Stimulated activated CD4-positive, alpha-beta T cell treated with anti-CD3 and anti-CD28 coated beads, Interleukin-4, amount 100 ng/mL, for 4 hours (primary cell): Measurements from ENCODE around the gene SFXN5.

Source experiments
- DNase-seq, 2 experiments: peaks; one replicate each; pipeline ENCODE4 v3.0.0-alpha.2; 2020

Gene SFXN5

GRCh38 chr2:72953528-72953927 is 118.0 kb downstream of the SFXN5 start:
- DNase-seq: no peak

- DNase-seq: no peak
These were observed 118.6 kb downstream of the SFXN5 start for GRCh38 chr2:72952961-72953360.

- DNase-seq: no peak
These were observed 119.2 kb downstream of the SFXN5 start for GRCh38 chr2:72952110-72952823.

- DNase-seq: no peak
These were observed 120.0 kb downstream of the SFXN5 start for GRCh38 chr2:72951303-72952095.

- no peak for DNase-seq
These were observed 120.8 kb downstream of the SFXN5 start for GRCh38 chr2:72950558-72951255.

GRCh38 chr2:72949642-72950041 is 121.9 kb downstream of the SFXN5 start:
- DNase-seq: no peak

- no peak for DNase-seq
These were observed 122.5 kb downstream of the SFXN5 start for GRCh38 chr2:72949045-72949444.

- DNase-seq: no peak
These were observed 123.3 kb downstream of the SFXN5 start for GRCh38 chr2:72947952-72948830.

- DNase-seq: no peak
These were observed 125.0 kb downstream of the SFXN5 start for GRCh38 chr2:72946466-72946865.

GRCh38 chr2:72945450-72946019 is 126.0 kb downstream of the SFXN5 start:
- DNase-seq: no peak

GRCh38 chr2:72944804-72945449 is 126.6 kb downstream of the SFXN5 start:
- no peak for DNase-seq

GRCh38 chr2:72943540-72944395 is 127.7 kb downstream of the SFXN5 start:
- no peak for DNase-seq

GRCh38 chr2:72942881-72943418 is 128.6 kb downstream of the SFXN5 start:
- no peak for DNase-seq

GRCh38 chr2:72942293-72942692 is 129.2 kb downstream of the SFXN5 start:
- no peak for DNase-seq

GRCh38 chr2:72940786-72941185 is 130.7 kb downstream of the SFXN5 start:
- no peak for DNase-seq

GRCh38 chr2:72940361-72940760 is 131.2 kb downstream of the SFXN5 start:
- no peak for DNase-seq

- DNase-seq: no peak
These were observed 133.1 kb downstream of the SFXN5 start for GRCh38 chr2:72938455-72938854.

- no peak for DNase-seq
These were observed 134.2 kb downstream of the SFXN5 start for GRCh38 chr2:72937356-72937669.

GRCh38 chr2:72936660-72937355 is 134.7 kb downstream of the SFXN5 start:
- no peak for DNase-seq

GRCh38 chr2:72935611-72935957 is 135.9 kb downstream of the SFXN5 start:
- no peak for DNase-seq
